HUDEP-2 (cell line): ENCODE data around the gene DAPP1.

Source experiments
- DNase-seq, 76 experiments: peaks; one replicate each; lab custom pipeline; 2025; ENCODE audit not compliant: unreplicated experiment in 76 of 76; lab: John Stamatoyannopoulos, UW

DAPP1 gene

GRCh38 chr4:99893839-99894160, 77.2 kb downstream of the DAPP1 start:
- DNase-seq, result no peak

DNA sequence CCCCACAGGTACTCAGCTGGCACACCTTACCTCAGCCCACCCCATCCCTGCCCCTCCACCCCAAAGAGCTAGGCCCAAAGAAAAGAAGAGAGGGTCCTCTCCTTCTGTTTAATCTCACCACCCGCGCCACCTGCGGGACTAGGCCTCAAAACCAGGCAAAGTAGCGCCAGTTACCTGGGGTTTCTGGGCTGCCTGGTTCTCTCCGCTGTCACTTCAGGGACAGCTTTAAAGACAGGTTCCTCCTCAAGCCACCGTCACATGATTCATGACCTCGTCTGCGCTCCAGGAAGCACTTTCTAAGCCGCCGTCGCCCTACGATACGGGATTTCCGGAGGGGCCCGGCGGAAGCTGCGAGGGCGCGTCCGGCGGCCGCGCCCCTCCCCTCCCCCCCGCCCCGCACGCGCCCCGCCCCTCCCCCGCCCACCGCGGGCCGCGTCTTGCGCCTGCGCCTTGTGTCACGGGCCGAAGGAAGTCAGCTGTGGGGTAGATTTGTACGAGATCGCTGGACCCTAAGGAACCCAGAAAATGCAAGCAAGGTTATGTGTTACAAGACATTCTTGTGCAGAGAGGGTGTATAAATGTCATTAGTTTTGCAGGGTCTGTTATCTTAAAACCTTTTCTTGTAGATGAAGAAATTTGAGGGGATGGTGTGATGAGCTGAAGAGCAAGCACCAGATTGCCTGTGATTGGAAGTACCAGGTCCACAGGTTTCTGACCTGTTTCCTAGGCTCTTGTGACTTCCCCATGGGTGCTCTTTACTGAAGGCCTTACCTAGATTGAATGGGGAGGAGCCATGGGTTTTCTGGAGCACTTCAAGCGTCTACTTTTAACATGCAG, 77.8 kb downstream of the DAPP1 start, which contains the start of gene LAMTOR3:
Gene LAMTOR3, minus strand, starts transcription at position 267 of the 837 bp plus-strand sequence. CDS start 464 bp downstream, outside the sequence.
- peak in 74 of 76 experiments; percentile 16 to 88 (median 78) for DNase-seq

DNA sequence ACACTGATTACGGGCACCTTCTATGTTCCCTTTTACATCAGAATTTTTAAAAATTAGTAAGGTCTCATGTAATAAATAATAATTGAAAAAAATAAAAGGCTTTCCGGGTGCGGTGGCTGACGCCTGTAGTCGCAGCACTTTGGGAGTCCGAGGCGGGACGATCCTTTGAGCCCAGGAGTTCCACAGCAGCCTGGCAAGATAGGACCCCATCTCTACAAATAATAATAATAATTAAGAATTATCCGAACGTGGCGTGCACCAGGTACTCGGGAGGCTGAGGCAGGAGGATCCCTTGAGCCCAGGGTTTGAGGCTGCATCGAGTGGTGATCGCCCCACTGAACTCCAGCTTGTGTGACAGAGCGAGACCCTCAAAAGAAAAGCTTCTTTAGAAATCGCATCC, 78.4 kb downstream of the DAPP1 start:
- no peak for DNase-seq

GRCh38 chr4:99915449-99915848, 98.8 kb downstream of the DAPP1 start:
- DNase-seq, result no peak

GRCh38 chr4:99917575-99917974, 100.9 kb downstream of the DAPP1 start:
- DNase-seq, result no peak

- no peak for DNase-seq
Measured at GRCh38 chr4:99918656-99919055, 102.0 kb downstream of the DAPP1 start.
